Keratinocyte (primary cell): Measurements from ENCODE around the gene IL17REL. TPM values are rescaled to one million over a fixed set of nuclear protein-coding genes. Genes with fewer than 3 reads are reported as not detected.

Source experiments
- DNase-seq: peaks from one replicate; pipeline ENCODE4 v3.0.0-alpha.2; 2011; ENCODE audit warnings: low read depth, missing footprints, low spot score
- FAIRE-seq: peaks from 2 replicates; lab custom pipeline; 2011; peaks lifted over from hg19 to GRCh38; lab: Jason Lieb, UNC
- H2AFZ ChIP-seq: 2 replicates; pipeline ENCODE4 v1.6.0; 2012; ENCODE audit warnings: low read length, control low read depth, inconsistent platforms; ENCODE audit not compliant: control insufficient read depth
- H3K27ac ChIP-seq: 2 replicates; pipeline ENCODE4 v1.5.1; 2011; ENCODE audit warnings: low read length; ENCODE audit not compliant: control insufficient read depth, insufficient read depth
- H3K27me3 ChIP-seq: 3 replicates; pipeline ENCODE4 v1.6.0; 2011; ENCODE audit warnings: low read length; ENCODE audit not compliant: control insufficient read depth, insufficient read depth; ENCODE audit errors: extremely low read depth
- H3K36me3 ChIP-seq, 2 experiments: 2 replicates in 1 of 2; 3 replicates in 1 of 2; pipeline ENCODE4 v1.5.1; 2011; ENCODE audit warnings: low read length in 2 of 2, mild to moderate bottlenecking in 1 of 2; ENCODE audit not compliant: control insufficient read depth in 2 of 2, insufficient read depth in 2 of 2; ENCODE audit errors: extremely low read depth in 1 of 2
- H3K4me1 ChIP-seq: 3 replicates; pipeline ENCODE4 v1.5.1; 2011; ENCODE audit warnings: low read length; ENCODE audit not compliant: control insufficient read depth, insufficient read depth; ENCODE audit errors: extremely low read depth
- H3K4me2 ChIP-seq: 3 replicates; pipeline ENCODE4 v1.6.0; 2011; ENCODE audit warnings: low read depth, low read length; ENCODE audit not compliant: control insufficient read depth, insufficient read depth; ENCODE audit errors: extremely low read depth
- H3K4me3 ChIP-seq, 3 experiments: fragments of 200-600 bp in 1 of 3; sonication (generic) in 1 of 3; 2 replicates in 2 of 3; 3 replicates in 1 of 3; pipeline ENCODE4 v1.5.1; 2011 to 2016; ENCODE audit warnings: low read length in 3 of 3, mild to moderate bottlenecking in 3 of 3, control low read depth in 2 of 3, inconsistent platforms in 1 of 3, low read depth in 1 of 3, mixed read lengths in 1 of 3, mixed run types in 1 of 3, moderate library complexity in 1 of 3; ENCODE audit not compliant: control insufficient read depth in 2 of 3, insufficient read depth in 2 of 3; ENCODE audit errors: extremely low read depth in 1 of 3
- H3K79me2 ChIP-seq: 2 replicates; pipeline ENCODE4 v1.6.0; 2012; ENCODE audit warnings: low read length; ENCODE audit not compliant: control insufficient read depth, insufficient read depth
- H3K9ac ChIP-seq: 3 replicates; pipeline ENCODE4 v1.6.0; 2011; ENCODE audit warnings: low read length; ENCODE audit not compliant: control insufficient read depth, insufficient read depth; ENCODE audit errors: extremely low read depth
- H3K9me1 ChIP-seq: 3 replicates; pipeline ENCODE4 v1.6.0; 2011; ENCODE audit warnings: low read length; ENCODE audit not compliant: control insufficient read depth, insufficient read depth; ENCODE audit errors: extremely low read depth
- H3K9me3 ChIP-seq: 2 replicates; pipeline ENCODE4 v1.5.1; 2012; ENCODE audit warnings: low read depth, low read length; ENCODE audit not compliant: control insufficient read depth
- H4K20me1 ChIP-seq: 3 replicates; pipeline ENCODE4 v1.6.0; 2011; ENCODE audit warnings: low read length; ENCODE audit not compliant: control insufficient read depth, insufficient read depth; ENCODE audit errors: extremely low read depth
- EZH2 ChIP-seq: IDR thresholded peaks from one replicate; pipeline ENCODE4 v1.6.1; 2012; ENCODE audit warnings: inconsistent platforms, mild to moderate bottlenecking, low read length, moderate library complexity
- dilution Hi-C: fragments of 300-500 bp; cut with MboI; formaldehyde crosslinking; loops from one replicate; pipeline ENCODE4 v1.7.0; 2020; ENCODE audit warnings: low sequenced_read_pairs; ENCODE audit not compliant: extremely low pct_ligation_motif_present
- polyA plus RNA-seq, 5 experiments: library from polyadenylated mRNA; depleted of rRNA in 3 of 5; stranded (reverse) in 3 of 5; stranded (forward) in 1 of 5; unstranded in 1 of 5; fragments of >200 nt; gene quantifications; 1 replicate in 1 of 5; 2 replicates in 3 of 5; 3 replicates in 1 of 5; pipeline versions ENCODE4 v1.2.1 to v1.2.3, GENCODE V29; 2011 to 2012; ENCODE audit warnings: missing spikeins in 2 of 5, low read depth in 1 of 5, low replicate concordance in 1 of 5
- TF ChIP-seq, protein P1 (sequence below), 3 experiments: IDR thresholded peaks in 1 of 3; conservative IDR thresholded peaks in 1 of 3; optimal IDR thresholded peaks in 1 of 3; 2 replicates in 2 of 3; 3 replicates in 1 of 3; pipeline versions ENCODE3 to v1.5.1; 2011; ENCODE audit warnings: low read length in 3 of 3, mild to moderate bottlenecking in 3 of 3, moderate library complexity in 2 of 3, control low read depth in 1 of 3, inconsistent platforms in 1 of 3; ENCODE audit not compliant: insufficient read depth in 2 of 3; ENCODE audit errors: extremely low read depth in 1 of 3

IL17REL gene
- polyA plus RNA-seq, 1 donor (not counting 4 experiments of a cell fraction or from before 2014, with no cell fraction given) = not detected

DNA sequence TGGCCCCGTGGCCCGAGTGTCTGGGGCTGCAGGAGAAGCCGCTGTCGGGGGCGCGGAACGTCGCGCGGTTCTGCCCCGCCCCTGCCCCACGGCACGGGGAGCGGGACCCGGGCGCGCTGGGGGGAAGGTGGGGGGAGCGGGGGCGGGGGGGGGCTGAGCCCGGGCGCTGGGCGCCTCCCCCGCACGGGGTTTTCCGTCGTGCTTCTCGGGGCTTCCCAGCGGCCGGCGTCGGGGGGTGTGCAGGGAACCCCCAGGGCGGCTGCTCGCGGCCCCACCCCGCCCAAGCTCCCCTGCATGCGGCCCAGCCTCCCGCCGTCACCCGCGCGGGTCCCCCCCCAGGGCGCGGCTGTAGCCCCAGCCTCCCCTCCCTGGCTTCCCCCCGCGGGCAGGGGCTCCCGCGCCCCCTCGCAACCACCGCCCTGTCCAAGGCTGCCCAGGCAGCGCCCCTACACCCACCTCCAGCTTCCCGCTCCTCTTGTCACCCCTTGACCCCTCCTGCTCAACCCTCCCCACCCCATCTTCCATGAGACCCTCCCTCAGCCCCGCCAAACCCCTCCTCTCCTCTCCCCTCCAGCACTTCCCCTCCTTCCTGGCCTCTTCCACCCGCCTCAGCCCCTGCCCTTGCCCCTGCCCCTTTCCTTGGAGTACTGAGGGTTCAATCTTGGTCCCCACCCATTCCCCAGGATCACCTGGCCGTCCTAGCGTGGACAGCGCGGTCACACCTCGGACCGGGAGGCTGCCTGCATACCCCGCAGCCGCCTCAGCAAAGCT, 1.7 kb downstream of the IL17REL start:
- no peaks in the 10 kb centered on the region for H3K79me2 ChIP-seq
- no peaks in the 10 kb centered on the region for H3K36me3 ChIP-seq
- H3K4me3 ChIP-seq = no peak overlapping the region
- H3K4me1 ChIP-seq = no peaks in the 10 kb centered on the region
- no peak overlapping the region for H3K4me2 ChIP-seq
- dilution Hi-C loops = no loop called here
- peak; percentile 83 for TF ChIP-seq EZH2
- TF ChIP-seq, protein P1, sequence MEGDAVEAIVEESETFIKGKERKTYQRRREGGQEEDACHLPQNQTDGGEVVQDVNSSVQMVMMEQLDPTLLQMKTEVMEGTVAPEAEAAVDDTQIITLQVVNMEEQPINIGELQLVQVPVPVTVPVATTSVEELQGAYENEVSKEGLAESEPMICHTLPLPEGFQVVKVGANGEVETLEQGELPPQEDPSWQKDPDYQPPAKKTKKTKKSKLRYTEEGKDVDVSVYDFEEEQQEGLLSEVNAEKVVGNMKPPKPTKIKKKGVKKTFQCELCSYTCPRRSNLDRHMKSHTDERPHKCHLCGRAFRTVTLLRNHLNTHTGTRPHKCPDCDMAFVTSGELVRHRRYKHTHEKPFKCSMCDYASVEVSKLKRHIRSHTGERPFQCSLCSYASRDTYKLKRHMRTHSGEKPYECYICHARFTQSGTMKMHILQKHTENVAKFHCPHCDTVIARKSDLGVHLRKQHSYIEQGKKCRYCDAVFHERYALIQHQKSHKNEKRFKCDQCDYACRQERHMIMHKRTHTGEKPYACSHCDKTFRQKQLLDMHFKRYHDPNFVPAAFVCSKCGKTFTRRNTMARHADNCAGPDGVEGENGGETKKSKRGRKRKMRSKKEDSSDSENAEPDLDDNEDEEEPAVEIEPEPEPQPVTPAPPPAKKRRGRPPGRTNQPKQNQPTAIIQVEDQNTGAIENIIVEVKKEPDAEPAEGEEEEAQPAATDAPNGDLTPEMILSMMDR (optimal IDR thresholded peaks at IDR 0.05 in 1 of 3, IDR thresholded peaks at IDR 0.05 in 1 of 3, conservative IDR thresholded peaks at IDR 0.05 in 1 of 3; ENCODE audit: extremely low read depth in 1 of 3, insufficient read depth in 2 of 3, low read length in 3 of 3) = no peak
- no peaks in the 10 kb centered on the region for H4K20me1 ChIP-seq
- H3K27ac ChIP-seq = no peak overlapping the region
- H3K9me3 ChIP-seq = no peaks in the 10 kb centered on the region
- H3K9ac ChIP-seq = no peak overlapping the region
- no peaks in the 10 kb centered on the region for H3K9me1 ChIP-seq
- FAIRE-seq = no peak
- H2AFZ ChIP-seq = no peak overlapping the region
- no peak for DNase-seq
- H3K27me3 ChIP-seq = peaks cover 55% of the 10 kb centered on the region

DNA sequence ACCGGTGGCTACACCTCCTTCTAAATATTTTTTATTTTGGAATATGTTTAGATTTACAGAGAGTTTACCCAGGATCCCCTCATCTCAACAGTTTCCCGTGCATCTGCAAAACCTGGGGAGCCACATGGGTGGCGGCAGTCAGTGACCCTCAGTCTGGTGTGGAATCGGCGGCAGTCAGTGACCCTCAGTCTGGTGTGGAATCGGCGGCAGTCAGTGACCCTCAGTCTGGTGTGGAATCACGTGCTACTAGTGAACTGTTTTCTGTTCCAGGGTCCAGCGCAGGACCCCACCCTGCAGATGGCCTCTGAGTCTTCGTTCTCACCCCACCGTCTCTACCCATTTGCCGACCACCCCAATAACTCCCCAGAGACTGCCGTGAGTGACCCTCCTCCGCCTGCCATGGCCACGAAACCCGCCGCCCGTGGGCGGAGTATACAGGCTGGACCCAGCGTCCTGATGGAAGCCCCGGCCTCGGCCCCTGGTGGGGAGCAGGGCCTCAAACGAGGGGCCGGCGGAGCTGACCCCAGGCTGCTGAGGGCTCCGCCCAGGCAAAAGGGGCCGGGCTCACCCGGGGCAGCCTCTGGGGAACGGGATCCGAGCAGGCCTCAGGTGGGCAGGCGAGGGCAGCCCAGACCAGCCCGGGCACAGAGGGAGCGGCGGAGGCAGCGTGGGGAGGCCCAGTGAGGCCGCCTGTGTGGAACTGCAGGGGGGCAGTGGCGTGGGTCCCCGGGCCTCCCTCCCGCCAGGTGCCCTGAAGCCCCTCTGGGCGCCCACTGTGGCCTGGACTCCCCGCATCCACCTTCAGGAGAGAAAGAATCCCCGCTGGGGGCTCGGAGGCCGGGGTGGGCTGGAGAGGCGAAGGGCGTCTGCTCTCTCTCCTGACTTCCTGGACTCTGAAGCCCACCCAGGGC, 2.5 kb downstream of the IL17REL start:
- Histone ChIP-seq H3K9me1 (no peaks in the 10 kb centered on the region), H3K36me3 (no peaks in the 10 kb centered on the region), H3K79me2 (no peaks in the 10 kb centered on the region), H3K27me3 (peaks cover 54% of the 10 kb centered on the region), H3K9ac (no peak overlapping the region), H4K20me1 (no peaks in the 10 kb centered on the region), H3K9me3 (no peaks in the 10 kb centered on the region), H2AFZ (no peak overlapping the region), H3K27ac (no peak overlapping the region), H3K4me2 (no peak overlapping the region), H3K4me3 (no peak overlapping the region), H3K4me1 (no peaks in the 10 kb centered on the region)
- peak; percentile 84 for FAIRE-seq
- no peak for DNase-seq
- TF ChIP-seq, protein P1 (optimal IDR thresholded peaks at IDR 0.05 in 1 of 3, IDR thresholded peaks at IDR 0.05 in 1 of 3, conservative IDR thresholded peaks at IDR 0.05 in 1 of 3; ENCODE audit: extremely low read depth in 1 of 3, insufficient read depth in 2 of 3, low read length in 3 of 3) = no peak
- peak; percentile 45 for TF ChIP-seq EZH2
- dilution Hi-C loops = no loop called here
